ENCODE data around the gene TCEA3. TPM values are rescaled to one million over a fixed set of nuclear protein-coding genes. Genes with fewer than 3 reads are reported as not detected.

The TCEA3 gene
- total RNA-seq, 1 donor from 2014 or later: 3.1 TPM

GRCh38 chr1:23456226-23456625 is 31.7 kb upstream of the TCEA3 start:
- H3K4me3 ChIP-seq (ENCODE audit: low read depth, low read length): no peak overlapping the region
- no peak for DNase-seq (ENCODE audit: low read depth)
- TF ChIP-seq CTCF (conservative IDR thresholded peaks at IDR 0.05; ENCODE audit: low read depth, low read length): no peak

GRCh38 chr1:23453455-23454000 is 29.0 kb upstream of the TCEA3 start:
- TF ChIP-seq CTCF (conservative IDR thresholded peaks at IDR 0.05; ENCODE audit: low read depth, low read length): no peak
- no peak overlapping the region for H3K4me3 ChIP-seq (ENCODE audit: low read depth, low read length)
- DNase-seq (ENCODE audit: low read depth): no peak

GRCh38 chr1:23452011-23452411 is 27.5 kb upstream of the TCEA3 start:
- TF ChIP-seq CTCF (conservative IDR thresholded peaks at IDR 0.05; ENCODE audit: low read depth, low read length): no peak
- DNase-seq (ENCODE audit: low read depth): no peak
- no peak overlapping the region for H3K4me3 ChIP-seq (ENCODE audit: low read depth, low read length)

GRCh38 chr1:23451441-23451840 is 26.9 kb upstream of the TCEA3 start:
- no peak for DNase-seq (ENCODE audit: low read depth)
- no peak overlapping the region for H3K4me3 ChIP-seq (ENCODE audit: low read depth, low read length)
- no peak for TF ChIP-seq CTCF (conservative IDR thresholded peaks at IDR 0.05; ENCODE audit: low read depth, low read length)

GRCh38 chr1:23450894-23451293 is 26.3 kb upstream of the TCEA3 start:
- TF ChIP-seq CTCF (conservative IDR thresholded peaks at IDR 0.05; ENCODE audit: low read depth, low read length): no peak
- no peak overlapping the region for H3K4me3 ChIP-seq (ENCODE audit: low read depth, low read length)
- no peak for DNase-seq (ENCODE audit: low read depth)

- no peak for TF ChIP-seq CTCF (conservative IDR thresholded peaks at IDR 0.05; ENCODE audit: low read depth, low read length)
- DNase-seq (ENCODE audit: low read depth): no peak
- no peak overlapping the region for H3K4me3 ChIP-seq (ENCODE audit: low read depth, low read length)
Measured at GRCh38 chr1:23449958-23450357, 25.4 kb upstream of the TCEA3 start.

GRCh38 chr1:23449306-23449705 is 24.8 kb upstream of the TCEA3 start:
- no peak for DNase-seq (ENCODE audit: low read depth)
- no peak overlapping the region for H3K4me3 ChIP-seq (ENCODE audit: low read depth, low read length)
- no peak for TF ChIP-seq CTCF (conservative IDR thresholded peaks at IDR 0.05; ENCODE audit: low read depth, low read length)

Data from epithelial cell of proximal tubule (primary cell).